Epithelial cell of prostate (primary cell): ENCODE data around the gene CPB2.

Source experiments
- DNase-seq: peaks from one replicate; pipeline ENCODE4 v3.0.0-alpha.2; 2011; ENCODE audit warnings: low read depth, low spot score
- H3K27ac ChIP-seq: fragments of 450-650 bp; 2 replicates; pipeline ENCODE4 v1.5.1; 2017; ENCODE audit warnings: mild to moderate bottlenecking

Gene CPB2

DNA sequence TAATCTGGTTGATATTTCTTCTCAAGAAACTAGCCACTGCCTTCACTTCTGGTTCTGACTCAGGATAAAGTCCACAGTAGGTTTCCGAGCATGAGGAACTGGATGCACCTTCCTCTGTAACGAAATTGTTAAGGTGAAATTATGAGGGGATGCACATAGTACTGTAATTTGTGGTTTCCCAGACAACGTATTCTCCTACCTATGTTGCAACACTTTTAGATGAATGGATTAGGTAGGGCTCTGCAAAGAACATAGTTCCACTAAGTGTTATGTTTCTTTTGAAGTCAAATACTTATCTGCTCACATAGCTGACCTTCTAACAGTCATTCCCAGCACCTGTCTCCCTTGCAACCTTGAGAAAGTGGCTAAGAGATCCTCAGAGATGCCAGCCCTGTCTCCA lies 46.6 kb downstream of the CPB2 start:
- DNase-seq = no peak
- no peak overlapping the region for H3K27ac ChIP-seq

DNA sequence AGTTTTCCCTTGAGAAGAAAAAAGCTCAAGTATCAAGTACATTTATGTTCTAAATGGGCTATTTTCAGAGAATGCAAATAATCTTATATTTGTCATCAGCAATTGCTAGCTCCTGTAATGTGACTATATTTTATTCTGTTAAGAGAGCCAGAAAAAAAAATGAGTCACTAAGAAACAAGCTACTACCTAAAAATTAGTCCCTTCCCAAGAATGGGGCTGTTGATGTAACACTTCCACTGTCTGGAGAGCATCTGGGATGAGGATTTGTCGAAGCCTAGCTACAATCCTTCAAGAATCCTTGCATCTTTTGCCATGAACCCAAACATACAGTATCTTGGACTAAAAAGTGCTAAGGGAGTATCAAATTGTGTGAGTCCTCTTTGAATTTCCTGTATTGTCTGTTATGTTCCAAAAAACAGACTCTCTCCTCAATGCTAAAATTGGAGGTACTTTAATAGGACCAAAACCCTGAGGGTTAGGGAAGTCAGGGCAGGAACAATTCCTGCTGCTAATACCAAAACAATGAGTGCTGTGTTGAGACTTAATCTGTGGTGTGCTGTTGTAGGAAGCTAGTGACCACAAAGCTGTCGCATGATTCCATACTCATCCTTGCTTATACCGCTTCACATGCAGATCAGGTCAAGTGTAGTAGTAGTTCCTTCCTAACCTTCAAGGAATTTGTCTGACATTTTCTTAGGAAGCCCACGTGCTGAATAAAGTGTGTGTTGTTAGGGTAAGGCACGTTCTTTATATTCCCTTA lies 47.4 kb downstream of the CPB2 start:
- no peak for DNase-seq
- H3K27ac ChIP-seq = peak overlapping the region; percentile 12

DNA sequence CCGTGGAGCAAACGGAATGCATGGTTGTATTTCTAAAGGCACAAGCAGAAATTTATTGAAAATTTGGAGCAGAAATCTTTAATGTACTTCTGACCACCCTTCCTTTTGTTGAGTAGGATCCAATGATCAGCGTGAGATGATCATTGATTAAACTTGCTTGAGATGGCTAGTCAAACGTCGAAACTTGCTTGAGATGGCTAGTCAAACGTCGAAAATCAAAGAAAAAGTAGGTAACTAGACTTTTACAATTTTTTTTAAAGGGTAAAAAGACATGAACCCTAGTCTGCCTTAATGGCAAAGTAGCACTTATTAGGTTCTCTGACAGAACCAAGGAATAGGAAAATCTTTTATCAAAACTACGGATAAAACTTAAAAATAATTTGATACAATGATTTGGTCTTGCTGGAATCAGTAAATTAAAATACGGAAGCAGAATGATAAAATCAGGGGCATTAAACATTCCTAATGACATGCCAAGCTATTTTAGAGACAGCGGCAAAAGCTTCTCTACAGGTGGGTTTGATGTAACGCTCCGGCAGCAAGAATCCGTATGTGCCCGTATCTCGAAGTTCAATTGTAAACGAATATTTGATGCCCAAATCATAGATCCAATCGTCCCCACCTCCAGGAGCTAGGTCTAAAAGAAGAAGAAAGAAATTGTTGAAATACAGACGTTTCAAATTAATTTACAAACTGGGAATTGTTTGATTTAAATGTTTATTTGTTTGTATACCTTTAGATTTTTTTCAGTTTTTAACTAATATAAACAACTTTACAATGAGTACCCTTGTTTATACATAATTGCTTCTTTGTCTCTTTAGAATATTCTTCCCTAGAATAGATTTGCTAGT lies 51.4 kb downstream of the CPB2 start:
- peak overlapping the region; percentile 71 for H3K27ac ChIP-seq
- no peak for DNase-seq

DNA sequence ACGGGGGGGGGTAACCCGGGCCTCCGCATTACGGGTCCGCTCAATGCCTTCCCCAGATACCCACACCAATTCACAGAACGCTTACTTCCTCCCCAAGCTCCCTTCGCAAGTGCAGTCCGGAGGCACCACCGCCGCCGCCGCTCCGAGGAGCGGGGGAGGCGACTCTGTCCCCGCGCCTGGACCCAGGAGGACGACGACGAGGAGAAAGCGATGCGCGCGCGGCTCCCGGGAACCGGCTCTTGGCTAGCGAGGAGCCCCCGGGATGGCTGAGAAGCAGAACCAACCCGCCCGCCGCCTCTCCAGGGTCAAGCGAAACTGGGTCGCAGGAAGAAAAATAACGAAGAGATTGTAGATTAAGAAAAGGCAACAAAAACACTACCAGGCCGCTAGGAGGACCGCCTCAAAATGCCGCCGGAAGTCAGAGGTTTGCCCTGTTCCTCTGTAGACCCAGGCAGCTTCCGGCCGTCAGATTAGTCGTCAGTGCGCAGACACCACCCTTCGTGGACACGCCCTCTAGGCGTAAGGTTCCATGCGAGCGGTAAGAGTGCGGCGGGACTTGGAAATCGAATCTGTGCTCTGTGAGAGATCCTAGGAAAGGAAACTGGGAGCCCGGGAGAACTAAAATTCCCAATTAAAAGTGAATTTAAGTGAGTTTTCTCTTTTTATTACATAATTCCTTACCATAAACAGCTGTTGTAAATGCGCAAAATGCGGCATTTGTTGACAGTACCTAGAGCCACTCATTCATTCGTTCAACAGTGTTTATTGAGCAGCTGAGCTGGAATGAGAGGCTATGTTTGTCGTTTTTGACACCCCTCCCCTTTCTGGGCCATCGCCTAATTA lies 52.3 kb downstream of the CPB2 start, which contains the start of gene ZC3H13:
Gene ZC3H13, minus strand, starts transcription at position 428 of the 843 bp plus-strand sequence. CDS start 7,239 bp downstream, outside the sequence.
- peak within 1 kb of the TSS; percentile 71 for H3K27ac ChIP-seq
- peak; percentile 83 for DNase-seq

DNA sequence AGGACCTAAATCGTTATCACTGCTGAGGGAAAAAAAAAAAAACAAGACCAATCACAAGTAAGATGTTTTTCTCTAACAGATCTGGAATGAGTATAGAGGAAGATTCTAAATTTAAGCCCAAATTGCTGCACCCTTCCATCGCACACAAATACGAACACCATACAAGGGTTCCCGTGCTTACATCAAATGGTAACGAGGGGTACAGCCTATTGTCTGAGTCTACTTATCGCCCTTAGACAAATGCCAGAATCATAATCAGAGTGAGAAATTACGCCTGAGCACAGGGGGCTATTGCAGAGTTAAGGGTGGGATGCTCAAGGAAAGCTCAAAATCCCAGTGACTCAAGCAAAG lies 52.9 kb downstream of the CPB2 start:
- DNase-seq = no peak
- H3K27ac ChIP-seq = peak overlapping the region; percentile 71

DNA sequence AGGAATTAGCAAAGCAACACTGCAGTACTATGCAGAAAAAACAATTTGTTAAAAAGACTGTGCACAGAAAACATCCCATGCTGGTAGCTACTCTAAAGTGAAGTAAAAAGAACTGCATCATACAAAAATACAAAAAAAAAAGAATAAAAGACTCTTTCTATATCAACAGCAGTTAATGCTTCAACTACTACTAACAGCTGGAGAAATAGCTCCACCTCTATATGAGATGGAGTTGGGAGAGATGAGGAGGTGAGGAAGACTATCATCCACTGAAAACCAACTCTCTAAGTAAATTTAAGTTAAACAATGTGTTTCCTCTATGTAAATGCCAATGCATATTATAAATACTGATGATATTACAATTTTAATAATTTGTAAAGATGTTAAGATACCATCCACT lies 54.1 kb downstream of the CPB2 start:
- no peak for DNase-seq

DNA sequence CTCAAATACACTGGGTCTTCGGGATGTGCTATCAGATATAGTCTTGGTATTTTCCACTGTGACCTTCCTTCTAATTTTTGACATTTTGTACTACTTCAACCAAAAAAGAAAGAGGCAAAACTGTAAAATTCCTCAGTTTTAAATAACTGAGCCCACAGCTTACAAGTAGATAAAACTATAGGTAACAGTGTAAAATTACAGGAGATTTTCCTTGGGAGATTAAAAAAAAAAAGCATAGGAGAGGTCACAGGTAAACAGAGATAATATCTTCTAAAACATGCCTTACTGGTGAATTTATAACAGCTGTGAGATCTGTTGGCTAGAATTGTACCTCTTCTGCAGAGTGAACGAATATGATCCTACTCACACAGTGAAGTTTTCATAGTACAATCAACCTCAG lies 59.4 kb downstream of the CPB2 start:
- no peak for DNase-seq
- H3K27ac ChIP-seq = no peak overlapping the region

More for the DNA sequence above, 54.1 kb downstream of the CPB2 start:
- no peak overlapping the region for H3K27ac ChIP-seq

DNA sequence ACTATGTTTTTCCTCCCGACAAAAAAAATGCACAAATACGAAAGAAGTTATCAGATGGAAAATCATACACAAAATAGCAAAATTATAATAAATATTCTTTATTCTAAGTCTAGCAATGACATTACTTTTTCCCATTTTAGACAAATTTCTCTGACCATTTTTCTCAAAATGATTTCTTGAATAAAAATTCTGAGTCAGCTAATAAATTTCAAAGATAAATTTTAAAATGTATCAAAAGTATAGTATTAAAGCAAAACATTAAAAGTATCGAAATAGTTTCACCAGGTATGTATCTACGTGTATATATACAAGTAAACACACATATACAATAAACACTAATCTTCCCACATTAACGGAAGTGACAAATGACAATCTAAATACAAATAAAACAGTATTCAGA lies 61.2 kb downstream of the CPB2 start:
- no peak overlapping the region for H3K27ac ChIP-seq

DNA sequence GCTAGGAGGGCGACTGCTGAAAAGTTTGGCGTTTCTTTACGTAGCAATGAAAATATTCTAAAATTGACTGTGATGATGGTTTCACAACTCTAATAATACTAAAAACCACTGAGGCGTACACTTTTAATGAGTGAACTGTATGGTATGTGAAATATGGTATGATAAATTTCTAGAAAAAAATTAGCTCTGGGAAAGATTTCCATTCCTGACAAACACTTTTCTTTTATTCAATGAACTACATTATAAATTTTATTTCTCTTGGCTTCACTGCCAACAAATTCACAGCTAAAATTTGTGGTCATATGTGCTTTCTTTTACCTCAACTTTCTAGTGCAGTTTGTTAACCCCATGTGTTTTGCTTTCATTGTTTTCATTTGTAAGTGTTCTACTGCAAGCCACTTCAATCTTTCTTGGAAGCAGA lies 63.4 kb downstream of the CPB2 start:
- H3K27ac ChIP-seq = no peak overlapping the region
- no peak for DNase-seq

More for the DNA sequence above, 61.2 kb downstream of the CPB2 start:
- no peak for DNase-seq

DNA sequence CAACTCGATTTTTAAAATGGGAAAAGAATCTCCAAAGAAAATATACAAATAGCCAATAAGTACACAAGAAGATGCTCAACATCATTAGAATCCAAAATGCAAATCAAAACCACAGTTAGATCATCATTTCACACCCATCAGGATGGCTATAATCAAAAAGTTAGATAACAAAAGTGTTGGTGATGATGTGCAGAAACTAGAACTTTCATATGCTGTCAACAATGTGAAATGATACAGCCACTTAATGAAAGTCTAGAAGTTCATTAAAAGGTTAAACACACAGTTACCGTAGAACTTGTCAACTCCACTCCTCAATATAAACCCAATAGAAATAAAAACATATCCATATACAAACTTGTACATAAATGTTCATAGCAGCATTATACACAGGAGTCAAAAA lies 64.1 kb downstream of the CPB2 start:
- H3K27ac ChIP-seq = no peak overlapping the region
- no peak for DNase-seq

DNA sequence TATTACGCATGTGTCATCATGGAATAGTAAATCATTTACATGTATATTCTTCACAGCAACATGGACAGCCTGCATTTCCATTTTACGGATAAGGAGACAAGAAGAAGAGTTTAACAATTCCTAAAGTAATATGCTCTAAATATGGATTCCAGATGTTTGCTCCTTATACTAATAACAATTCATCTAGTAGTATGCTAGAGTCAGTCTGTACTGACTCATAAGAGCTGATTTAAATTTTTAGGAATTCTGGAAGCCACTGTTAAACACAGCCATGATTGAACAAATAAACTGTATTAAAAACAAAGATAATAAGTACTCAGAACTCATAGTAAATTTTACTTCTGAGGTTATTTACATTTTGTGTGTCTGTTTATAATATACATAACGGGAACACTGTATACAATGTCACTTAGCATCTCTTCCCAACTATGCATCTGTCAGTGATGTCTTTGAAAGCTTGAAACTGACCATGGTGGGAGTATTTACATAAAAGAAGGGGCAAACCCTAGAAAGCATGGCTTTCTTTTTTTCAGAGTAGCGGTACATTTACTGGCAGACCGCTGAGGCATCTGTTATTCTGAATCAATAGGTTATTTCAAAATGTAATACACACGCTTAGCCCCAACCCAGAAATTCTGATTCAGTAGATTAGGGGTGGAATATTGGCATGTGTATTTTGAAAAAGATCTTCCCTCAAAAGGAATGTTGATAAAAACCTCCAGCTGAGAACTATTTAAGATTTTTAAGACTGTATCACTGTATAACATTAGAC lies 65.2 kb downstream of the CPB2 start:
- DNase-seq = no peak
- H3K27ac ChIP-seq = no peak overlapping the region

DNA sequence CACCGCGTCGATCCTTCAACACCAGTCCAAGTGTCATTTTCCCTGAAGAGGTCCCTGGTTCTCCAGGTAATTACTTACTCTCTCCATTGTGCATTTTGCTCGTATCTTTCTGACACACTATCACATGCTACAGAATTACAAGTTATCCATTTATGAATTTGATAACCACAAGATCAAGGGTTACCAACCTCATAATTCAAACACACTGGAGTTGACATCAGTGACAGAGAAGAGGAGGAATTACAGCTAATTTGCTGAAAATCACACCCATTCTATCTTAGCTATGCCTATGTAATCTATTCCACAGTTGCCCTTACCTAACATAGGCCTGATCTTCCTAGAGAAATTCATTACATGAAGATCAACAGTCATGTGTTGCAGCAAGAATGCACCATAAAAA lies 66.5 kb downstream of the CPB2 start:
- no peak overlapping the region for H3K27ac ChIP-seq
- DNase-seq = no peak

DNA sequence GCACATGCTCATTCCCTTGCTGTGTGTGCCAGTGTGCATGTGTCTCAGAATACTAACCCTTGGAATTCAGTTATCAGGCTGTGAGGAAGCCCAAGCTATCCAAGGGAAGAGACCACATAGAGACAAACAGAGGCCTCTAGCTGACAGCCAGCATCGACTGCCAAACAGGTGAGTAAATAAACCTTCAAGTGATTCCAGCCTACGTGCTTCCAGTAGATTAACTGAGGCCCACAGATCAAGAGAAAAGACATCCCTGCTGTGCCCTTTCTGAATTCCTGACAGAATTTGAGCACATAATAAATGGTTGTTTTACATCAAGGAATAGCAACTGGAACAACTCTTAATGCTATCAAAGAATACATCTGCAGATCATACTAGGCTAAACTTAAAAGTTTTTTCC lies 69.8 kb downstream of the CPB2 start:
- H3K27ac ChIP-seq = no peak overlapping the region
- DNase-seq = no peak

DNA sequence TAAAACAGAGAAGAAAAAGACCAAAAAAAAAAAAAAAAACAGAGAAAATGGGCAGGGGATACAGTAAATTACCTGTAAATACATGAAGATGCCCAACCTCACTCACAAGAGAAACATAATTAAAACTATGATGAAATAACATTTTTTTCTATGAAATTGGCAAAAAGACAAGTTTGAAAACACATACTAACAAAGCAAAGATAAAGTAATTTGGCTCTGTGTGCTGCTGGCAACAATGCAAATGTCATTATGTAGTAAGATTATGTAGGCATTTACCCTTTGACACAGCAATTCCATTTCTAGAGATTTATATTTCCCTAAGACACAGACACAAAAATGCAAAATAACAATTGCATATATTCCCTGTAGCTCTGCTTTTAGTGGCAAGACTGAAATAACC lies 72.5 kb downstream of the CPB2 start:
- no peak for DNase-seq
- H3K27ac ChIP-seq = no peak overlapping the region

DNA sequence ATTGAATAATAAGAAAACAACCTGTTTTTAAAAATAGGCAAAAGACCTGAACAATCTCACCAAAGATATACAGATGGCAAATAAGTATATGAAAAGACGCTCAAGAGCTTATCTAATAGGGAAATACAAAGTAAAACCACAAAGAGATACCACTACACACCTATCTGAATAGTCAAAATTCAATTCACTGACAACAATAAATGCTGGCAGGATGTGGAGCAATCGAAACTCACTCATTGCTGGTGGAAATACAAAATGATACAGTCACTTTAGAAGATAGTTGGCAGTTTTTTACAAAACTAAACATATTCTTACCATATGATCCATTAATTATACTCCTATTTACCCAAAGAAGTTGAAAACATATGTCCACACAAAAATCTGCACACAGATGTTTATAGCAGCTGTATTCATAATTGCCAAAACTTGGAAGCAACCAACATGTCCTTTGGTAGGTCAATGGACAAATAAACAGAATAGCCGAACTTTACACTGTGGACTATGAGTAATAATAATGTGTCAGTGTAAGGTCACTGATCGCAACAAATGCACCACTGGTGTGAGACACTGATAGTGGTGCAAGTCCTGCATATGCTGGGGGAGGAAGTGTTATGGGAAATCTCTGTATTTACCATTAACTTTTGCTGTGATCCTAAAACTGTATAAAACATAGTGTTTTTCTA lies 73.1 kb downstream of the CPB2 start:
- no peak for DNase-seq
- no peak overlapping the region for H3K27ac ChIP-seq

DNA sequence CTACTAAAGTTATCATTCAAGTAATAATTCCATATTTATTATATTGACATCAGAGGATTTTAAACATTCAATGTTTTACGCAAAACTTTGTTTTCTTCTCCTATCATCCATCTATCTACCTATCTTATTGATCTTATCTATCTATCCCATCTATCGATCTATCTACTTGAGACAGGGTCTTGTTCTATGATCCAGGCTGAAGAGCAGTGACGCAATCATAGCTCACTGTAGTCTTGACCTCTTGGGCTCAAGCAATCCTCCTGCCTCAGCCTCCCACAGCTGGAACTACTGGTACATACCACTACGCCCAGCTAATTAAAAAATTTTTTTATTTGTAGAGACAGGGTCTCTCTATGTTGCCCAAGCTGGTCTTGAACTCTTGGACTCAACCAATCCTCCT lies 79.7 kb downstream of the CPB2 start:
- no peak for DNase-seq
- no peak overlapping the region for H3K27ac ChIP-seq

DNA sequence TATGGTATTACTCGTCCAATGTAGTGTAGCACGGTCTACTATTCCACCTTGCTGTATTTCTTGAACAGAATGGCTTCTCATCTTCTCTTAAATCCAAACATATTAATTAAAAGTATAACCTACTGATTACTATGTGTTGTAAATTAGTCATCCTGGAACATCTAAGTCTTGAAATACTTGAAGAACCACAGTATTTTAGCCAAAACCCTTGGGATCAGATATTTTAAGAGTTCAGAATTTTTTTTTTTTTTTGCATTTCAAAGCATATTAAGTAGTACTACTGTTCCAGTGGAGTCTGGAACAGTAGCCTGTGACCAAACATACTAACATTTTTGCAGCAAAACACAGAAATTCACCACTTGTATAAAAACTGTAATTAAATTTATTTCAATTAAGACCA lies 82.4 kb downstream of the CPB2 start:
- H3K27ac ChIP-seq = no peak overlapping the region
- DNase-seq = no peak

DNA sequence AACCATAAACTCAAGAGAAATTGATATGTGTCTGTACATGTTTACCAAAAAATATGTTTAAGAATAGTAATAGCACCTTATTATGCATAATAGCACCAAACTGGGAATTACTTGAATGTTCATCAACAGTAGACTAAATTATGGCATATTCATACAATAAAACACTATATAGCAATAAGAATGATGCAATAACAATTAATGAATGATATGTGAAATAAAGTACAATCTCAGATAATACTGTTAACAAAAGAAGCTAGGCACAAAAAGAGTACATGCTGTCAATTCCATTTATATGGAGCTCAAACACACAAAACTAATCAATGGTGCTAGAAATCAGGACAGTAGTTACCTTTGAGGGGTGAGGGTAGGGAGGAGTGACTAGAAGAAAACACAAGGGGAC lies 88.6 kb downstream of the CPB2 start:
- DNase-seq = no peak
- no peak overlapping the region for H3K27ac ChIP-seq

DNA sequence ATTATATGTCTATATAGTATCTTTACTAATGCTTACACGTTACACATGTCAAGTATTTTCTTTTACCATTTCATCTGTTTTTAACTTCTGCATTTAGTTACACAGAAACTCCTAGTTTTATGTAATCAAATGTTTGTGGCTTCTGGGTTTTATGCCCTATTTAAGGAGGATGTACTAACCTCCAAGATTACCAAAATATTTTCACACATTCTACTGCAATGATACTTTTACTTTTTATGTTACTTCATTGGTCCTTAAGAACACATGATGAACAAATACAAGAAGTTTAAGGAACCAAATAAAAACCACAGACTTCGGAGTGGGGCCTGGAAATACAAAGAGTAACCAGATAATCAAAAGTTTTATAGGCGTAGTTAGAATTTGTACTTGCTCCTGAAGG lies 89.5 kb downstream of the CPB2 start:
- no peak overlapping the region for H3K27ac ChIP-seq
- DNase-seq = no peak
